SU-DHL-6 (cell line): ENCODE data around the gene IRX2.

ENCODE experiments used
- EZH2phosphoT487 ChIP-seq: fragments of 200-600 bp; sonication (generic), shearing (Covaris generic); conservative IDR thresholded peaks from 2 replicates; pipeline ENCODE4 v1.6.1; 2018; ENCODE audit warnings: mild to moderate bottlenecking, antibody characterized with exemption, low read length, moderate library complexity, mixed read lengths
- TF ChIP-seq, protein P1 (sequence below): fragments of 200-600 bp; sonication (generic); IDR thresholded peaks from one replicate; pipeline ENCODE4 v1.5.1; 2017; ENCODE audit warnings: antibody characterized with exemption, mild to moderate bottlenecking, low read length, moderate library complexity; ENCODE audit not compliant: insufficient read depth, poor library complexity, severe bottlenecking

DNA sequence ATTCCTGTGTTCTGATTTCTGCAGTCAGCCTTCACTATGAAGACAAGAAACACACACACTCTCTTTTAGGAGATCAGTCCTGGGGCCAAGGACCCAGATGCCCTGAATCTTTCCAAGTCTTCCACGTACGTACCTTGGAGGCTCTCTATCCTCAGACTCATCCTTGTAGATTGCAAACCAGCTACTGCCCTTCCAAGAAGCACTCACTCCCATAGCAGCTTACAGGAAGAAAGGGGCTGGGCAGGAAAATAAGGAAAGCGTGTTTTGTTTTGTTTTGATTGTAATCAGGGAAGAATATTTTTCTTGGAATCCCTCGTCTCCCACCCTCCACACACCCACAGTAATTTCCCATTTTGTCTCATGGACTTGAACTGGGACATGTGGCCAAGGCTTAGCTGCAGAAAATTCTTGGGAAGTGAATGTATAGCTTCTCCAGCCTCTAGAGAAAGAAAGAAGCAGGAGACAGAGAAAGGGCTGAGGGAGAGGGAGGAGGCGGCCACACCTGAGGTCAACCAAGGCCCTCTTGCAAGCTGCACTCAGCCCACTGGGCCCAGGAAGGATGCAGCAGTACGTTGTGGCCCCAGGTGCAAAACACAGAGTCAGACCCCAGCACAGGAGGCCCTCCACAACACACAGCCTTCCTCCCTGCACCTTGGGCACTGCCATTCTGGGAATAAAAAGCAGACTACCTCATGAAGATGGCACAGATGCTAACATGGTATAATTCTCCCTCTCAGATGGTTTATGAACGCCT is 29.9 kb downstream of the IRX2 start:
- no peak for TF ChIP-seq EZH2phosphoT487
- TF ChIP-seq, protein P1, sequence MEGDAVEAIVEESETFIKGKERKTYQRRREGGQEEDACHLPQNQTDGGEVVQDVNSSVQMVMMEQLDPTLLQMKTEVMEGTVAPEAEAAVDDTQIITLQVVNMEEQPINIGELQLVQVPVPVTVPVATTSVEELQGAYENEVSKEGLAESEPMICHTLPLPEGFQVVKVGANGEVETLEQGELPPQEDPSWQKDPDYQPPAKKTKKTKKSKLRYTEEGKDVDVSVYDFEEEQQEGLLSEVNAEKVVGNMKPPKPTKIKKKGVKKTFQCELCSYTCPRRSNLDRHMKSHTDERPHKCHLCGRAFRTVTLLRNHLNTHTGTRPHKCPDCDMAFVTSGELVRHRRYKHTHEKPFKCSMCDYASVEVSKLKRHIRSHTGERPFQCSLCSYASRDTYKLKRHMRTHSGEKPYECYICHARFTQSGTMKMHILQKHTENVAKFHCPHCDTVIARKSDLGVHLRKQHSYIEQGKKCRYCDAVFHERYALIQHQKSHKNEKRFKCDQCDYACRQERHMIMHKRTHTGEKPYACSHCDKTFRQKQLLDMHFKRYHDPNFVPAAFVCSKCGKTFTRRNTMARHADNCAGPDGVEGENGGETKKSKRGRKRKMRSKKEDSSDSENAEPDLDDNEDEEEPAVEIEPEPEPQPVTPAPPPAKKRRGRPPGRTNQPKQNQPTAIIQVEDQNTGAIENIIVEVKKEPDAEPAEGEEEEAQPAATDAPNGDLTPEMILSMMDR = no peak
